ENCODE data around the gene BAIAP3. TPM values are rescaled to one million over a fixed set of nuclear protein-coding genes. Genes with fewer than 3 reads are reported as not detected.

Gene BAIAP3
- total RNA-seq, 1 experiment from 2014 or later = 44.7 TPM

DNA sequence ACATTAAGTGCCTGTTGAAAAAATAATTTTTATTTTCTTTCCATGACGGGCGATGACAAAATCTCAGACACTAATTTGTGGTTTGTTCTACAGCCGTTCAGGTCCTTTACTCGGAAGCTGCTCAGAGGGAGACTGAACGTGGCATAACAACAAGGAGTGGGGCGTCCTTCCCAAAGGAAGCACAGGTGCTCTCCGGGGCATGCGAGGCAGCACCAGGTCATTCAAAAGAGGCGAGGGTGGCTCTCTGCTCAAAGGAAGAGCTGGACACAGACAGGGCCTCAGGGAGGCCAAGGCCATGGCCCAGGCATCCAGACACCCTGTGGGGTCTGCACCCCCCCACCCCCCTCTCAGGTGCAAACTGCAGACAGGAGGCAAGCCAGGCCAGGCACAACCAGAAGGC, 64.9 kb downstream of the BAIAP3 start:
- Histone ChIP-seq H4K20me1 (ENCODE audit: insufficient read depth) (no peaks in the 10 kb centered on the region), H3K79me2 (ENCODE audit: insufficient read depth, low read length) (no peaks in the 10 kb centered on the region), H3K4me2 (ENCODE audit: low read length) (no peak overlapping the region), H3K36me3 (ENCODE audit: control insufficient read depth in 1 of 2, insufficient read depth in 2 of 2, low read length in 2 of 2) (no peaks in the 10 kb centered on the region), H3K4me3 (replicated peaks in 1 of 2; ENCODE audit: low read depth in 1 of 2, low read length in 2 of 2) (no peak overlapping the region), H3K27ac (ENCODE audit: low read depth, low read length) (no peak overlapping the region), H3K27me3 (ENCODE audit: insufficient read depth, low read length) (no peaks in the 10 kb centered on the region), H2AFZ (ENCODE audit: low read depth, low read length, poor library complexity, severe bottlenecking) (no peak overlapping the region), H3K9ac (ENCODE audit: low read length) (no peak overlapping the region), H3K9me2 (ENCODE audit: insufficient read depth) (no peaks in the 10 kb centered on the region), H3K9me3 (ENCODE audit: control insufficient read depth in 1 of 2, insufficient read depth in 1 of 2, low read depth in 1 of 2, low read length in 2 of 2) (no peaks in the 10 kb centered on the region), H3K4me1 (ENCODE audit: control insufficient read depth in 1 of 2, insufficient read depth in 2 of 2, low read length in 2 of 2) (no peaks in the 10 kb centered on the region)
- intact Hi-C loops (cut with micrococcal nuclease) = no loop called here
- TF ChIP-seq RAD21 (IDR thresholded peaks at IDR 0.05; ENCODE audit: low read depth) = no peak
- TF ChIP-seq ELF1 (IDR thresholded peaks at IDR 0.05; ENCODE audit: borderline replicate concordance, low read depth) = no peak
- TF ChIP-seq YY1 (IDR thresholded peaks at IDR 0.05; ENCODE audit: extremely low read depth, insufficient replicate concordance, low read depth, low read length) = no peak
- TF ChIP-seq, protein P1, sequence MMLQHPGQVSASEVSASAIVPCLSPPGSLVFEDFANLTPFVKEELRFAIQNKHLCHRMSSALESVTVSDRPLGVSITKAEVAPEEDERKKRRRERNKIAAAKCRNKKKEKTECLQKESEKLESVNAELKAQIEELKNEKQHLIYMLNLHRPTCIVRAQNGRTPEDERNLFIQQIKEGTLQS (IDR thresholded peaks at IDR 0.05) = no peak
- TF ChIP-seq FOSL1 (IDR thresholded peaks at IDR 0.05; ENCODE audit: low read depth) = no peak
- TF ChIP-seq POLR2AphosphoS5 (IDR thresholded peaks at IDR 0.05; ENCODE audit: low read depth, low read length) = no peak
- no peak for TF ChIP-seq TCF7L2 (IDR thresholded peaks at IDR 0.05; ENCODE audit: borderline replicate concordance, extremely low read depth, insufficient read depth, insufficient read length)
- TF ChIP-seq POLR2A (IDR thresholded peaks at IDR 0.05; ENCODE audit: borderline replicate concordance, extremely low read depth, insufficient read depth, insufficient read length) = no peak
- TF ChIP-seq EZH2phosphoT487 (IDR thresholded peaks at IDR 0.05; ENCODE audit: borderline replicate concordance) = no peak
- TF ChIP-seq, protein P2, sequence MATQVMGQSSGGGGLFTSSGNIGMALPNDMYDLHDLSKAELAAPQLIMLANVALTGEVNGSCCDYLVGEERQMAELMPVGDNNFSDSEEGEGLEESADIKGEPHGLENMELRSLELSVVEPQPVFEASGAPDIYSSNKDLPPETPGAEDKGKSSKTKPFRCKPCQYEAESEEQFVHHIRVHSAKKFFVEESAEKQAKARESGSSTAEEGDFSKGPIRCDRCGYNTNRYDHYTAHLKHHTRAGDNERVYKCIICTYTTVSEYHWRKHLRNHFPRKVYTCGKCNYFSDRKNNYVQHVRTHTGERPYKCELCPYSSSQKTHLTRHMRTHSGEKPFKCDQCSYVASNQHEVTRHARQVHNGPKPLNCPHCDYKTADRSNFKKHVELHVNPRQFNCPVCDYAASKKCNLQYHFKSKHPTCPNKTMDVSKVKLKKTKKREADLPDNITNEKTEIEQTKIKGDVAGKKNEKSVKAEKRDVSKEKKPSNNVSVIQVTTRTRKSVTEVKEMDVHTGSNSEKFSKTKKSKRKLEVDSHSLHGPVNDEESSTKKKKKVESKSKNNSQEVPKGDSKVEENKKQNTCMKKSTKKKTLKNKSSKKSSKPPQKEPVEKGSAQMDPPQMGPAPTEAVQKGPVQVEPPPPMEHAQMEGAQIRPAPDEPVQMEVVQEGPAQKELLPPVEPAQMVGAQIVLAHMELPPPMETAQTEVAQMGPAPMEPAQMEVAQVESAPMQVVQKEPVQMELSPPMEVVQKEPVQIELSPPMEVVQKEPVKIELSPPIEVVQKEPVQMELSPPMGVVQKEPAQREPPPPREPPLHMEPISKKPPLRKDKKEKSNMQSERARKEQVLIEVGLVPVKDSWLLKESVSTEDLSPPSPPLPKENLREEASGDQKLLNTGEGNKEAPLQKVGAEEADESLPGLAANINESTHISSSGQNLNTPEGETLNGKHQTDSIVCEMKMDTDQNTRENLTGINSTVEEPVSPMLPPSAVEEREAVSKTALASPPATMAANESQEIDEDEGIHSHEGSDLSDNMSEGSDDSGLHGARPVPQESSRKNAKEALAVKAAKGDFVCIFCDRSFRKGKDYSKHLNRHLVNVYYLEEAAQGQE (IDR thresholded peaks at IDR 0.05; ENCODE audit: low read depth) = no peak
- TF ChIP-seq ZNF274 (IDR thresholded peaks at IDR 0.05; ENCODE audit: low read depth, low read length) = no peak
- TF ChIP-seq CBX3 (IDR thresholded peaks at IDR 0.05; ENCODE audit: low read depth) = no peak
- no peak for TF ChIP-seq SIN3A (IDR thresholded peaks at IDR 0.05; ENCODE audit: low read depth)
- TF ChIP-seq, protein P3, sequence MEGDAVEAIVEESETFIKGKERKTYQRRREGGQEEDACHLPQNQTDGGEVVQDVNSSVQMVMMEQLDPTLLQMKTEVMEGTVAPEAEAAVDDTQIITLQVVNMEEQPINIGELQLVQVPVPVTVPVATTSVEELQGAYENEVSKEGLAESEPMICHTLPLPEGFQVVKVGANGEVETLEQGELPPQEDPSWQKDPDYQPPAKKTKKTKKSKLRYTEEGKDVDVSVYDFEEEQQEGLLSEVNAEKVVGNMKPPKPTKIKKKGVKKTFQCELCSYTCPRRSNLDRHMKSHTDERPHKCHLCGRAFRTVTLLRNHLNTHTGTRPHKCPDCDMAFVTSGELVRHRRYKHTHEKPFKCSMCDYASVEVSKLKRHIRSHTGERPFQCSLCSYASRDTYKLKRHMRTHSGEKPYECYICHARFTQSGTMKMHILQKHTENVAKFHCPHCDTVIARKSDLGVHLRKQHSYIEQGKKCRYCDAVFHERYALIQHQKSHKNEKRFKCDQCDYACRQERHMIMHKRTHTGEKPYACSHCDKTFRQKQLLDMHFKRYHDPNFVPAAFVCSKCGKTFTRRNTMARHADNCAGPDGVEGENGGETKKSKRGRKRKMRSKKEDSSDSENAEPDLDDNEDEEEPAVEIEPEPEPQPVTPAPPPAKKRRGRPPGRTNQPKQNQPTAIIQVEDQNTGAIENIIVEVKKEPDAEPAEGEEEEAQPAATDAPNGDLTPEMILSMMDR (IDR thresholded peaks at IDR 0.05 in 2 of 3, conservative IDR thresholded peaks at IDR 0.05 in 1 of 3; ENCODE audit: borderline replicate concordance in 1 of 3, insufficient read depth in 1 of 3, low read depth in 2 of 3, low read length in 2 of 3) = no peak
- no peak for TF ChIP-seq EGR1 (IDR thresholded peaks at IDR 0.05; ENCODE audit: low read depth)
- TF ChIP-seq JUND (IDR thresholded peaks at IDR 0.05) = no peak
- DNase-seq (ENCODE audit: low read depth, low spot score) (no peak), ATAC-seq (no peak)
- ChIA-PET RAD21 (ENCODE audit: low non-redundant PET in 1 of 2, low total read pairs in 2 of 2, uncharacterized antibody in 2 of 2, unreplicated experiment in 2 of 2) (no interaction called here), CTCF (no interaction called here), POLR2A (no interaction called here)
- no TSS peak for BruUV-seq (replicated peaks)
